Activated CD4-positive, alpha-beta T cell treated with anti-CD3 and anti-CD28 coated beads for 1 hour (primary cell): Measurements from ENCODE around the gene FUCA1.
"Not testable (repeated sequence)": the region's sequence is repeated elsewhere in the genome, so short reads cannot be mapped to it uniquely, and the experiment has no call there.

Source experiments
- DNase-seq: peaks from one replicate; pipeline ENCODE4 v3.0.0-alpha.2; 2020

FUCA1 gene

DNA sequence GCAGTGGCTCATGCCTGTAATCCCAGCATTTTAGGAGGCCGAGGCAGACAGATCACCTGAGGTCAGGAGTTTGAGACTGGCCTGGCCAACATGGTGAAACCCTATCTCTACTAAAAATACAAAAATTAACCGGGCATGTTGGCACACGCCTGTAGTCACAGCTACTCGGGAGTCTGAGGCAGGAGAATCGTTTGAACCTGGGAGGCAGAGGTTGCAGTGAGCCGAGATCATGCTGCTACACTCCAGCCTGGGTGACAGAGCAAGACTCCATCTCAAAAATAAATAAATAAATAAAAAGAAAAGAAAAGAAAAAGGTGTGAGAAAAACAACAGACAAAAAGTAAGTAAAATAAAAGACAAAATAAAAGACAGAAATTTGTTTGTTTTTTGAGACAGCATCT, 33.9 kb downstream of the FUCA1 start:
- DNase-seq, result not testable (repeated sequence)

DNA sequence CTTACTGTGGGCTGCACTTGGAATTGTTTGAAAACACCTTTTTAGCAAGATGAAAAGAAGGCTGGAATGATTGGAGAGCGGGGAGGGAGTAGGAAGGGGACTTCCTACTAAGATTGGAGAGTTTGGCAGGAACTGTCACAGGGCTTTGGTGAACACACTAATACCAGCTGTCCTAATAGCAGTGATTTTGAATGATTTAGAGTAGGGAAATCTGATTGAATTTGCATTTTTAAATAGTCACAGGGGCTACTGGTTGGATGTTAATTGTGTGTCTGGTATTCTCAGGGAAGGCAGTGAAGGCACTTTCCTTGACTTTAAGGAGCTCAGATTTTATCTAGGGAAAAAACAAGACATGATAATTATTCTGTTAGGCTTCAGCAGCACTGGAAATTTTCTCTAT, 40.4 kb downstream of the FUCA1 start:
- DNase-seq, result no peak

DNA sequence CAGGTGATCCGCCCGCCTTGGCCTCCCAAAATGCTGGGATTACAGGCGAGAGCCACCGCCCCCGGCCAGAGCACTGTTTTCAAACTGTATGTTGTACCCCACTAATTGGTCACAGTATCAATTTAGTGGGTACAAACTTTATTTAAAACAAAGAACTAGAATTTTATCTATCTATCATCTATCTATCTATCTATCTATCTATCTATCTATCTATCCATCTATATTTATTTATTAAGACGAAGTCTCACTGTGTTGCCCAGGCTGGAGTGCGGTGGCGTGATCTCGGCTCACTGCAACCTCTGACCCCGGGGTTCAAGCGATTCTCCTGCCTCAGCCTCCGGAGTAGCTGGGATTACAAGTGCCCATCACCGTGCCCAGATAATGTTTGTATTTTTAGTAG, 41.5 kb downstream of the FUCA1 start:
- not testable (repeated sequence) for DNase-seq

GRCh38 chr1:23825762-23826522, 42.1 kb downstream of the FUCA1 start:
- no peak for DNase-seq

DNA sequence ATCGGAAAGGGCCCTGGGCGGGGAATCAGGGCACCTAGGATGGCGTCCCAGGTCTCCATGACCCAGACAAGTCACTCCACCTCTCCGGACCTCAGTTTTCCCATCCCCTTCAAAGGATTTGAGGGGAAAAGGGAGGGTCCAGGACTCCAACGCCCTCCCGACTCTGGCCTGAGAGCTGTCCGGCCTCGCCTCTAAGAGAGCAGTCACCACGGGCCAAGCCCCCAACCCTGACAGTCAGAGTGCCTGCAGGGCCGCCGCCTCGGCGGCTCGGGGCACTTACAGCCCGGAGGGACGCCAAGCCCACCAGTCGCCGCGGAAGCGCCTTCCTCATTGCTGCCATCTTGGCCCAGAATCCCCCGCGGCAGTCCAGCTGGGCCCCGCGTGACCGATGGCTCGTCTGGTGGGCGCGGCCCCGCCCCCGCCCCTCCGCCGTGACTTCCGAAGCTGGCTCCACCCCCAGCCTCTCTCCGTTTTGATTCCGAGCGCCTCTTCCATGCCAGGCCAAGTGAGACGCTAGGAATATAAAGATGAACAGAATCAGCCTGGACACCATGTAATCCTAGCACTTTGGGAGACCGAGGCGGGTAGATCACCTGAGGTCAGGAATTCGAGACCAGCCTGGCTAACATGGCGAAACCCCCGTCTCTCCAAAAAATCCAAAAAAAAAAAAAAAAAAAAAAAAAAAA, 42.9 kb downstream of the FUCA1 start, which contains the start of gene HMGCL:
Gene HMGCL, minus strand, starts transcription at position 354 of the 686 bp plus-strand sequence. Its CDS starts 14 bp downstream, at position 340.
- peak; percentile 82 for DNase-seq

GRCh38 chr1:23824711-23825075, 43.4 kb downstream of the FUCA1 start:
- no peak for DNase-seq

DNA sequence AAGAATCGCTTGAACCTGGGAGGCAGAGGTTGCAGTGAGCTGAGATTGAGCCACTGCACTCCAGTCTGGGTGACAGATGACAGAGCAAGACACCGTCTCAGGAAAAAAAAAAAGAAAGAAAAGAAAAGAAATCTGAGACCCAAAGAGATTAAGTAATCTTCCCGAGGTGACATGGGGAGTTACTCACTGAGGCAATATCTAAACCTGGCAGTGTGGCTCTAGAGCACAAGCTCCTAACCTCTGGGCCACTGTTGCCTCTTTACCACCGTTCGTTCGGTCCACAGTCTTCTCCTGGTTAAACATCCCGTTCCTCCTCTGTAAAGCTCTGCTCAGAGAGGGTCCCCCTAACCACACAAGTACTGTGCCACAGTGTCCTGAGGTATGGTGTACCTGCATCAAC, 44.3 kb downstream of the FUCA1 start:
- DNase-seq, result no peak

- no peak for DNase-seq
Observed at GRCh38 chr1:23817633-23818032, 50.5 kb downstream of the FUCA1 start.

DNA sequence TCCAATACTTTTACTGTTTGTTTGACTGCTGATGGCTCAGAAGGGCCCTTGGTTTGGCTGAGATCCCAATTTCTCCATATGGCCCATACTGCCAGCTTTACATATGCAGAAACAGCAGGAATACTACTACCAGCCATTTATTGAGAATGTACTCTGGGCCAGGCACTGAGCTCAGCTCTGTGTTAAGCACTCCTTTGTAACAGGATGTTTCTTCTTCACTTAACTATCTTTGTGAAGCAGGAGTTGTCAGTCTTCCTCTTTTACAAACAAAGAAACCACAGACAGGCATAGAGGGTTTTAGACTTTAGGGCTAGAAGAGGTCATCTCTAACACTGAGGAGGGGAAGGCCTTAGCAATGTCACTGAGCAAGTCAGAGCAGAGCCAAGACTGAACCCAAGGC, 51.2 kb downstream of the FUCA1 start:
- DNase-seq, result no peak

GRCh38 chr1:23816361-23816760, 51.7 kb downstream of the FUCA1 start:
- DNase-seq, result no peak

GRCh38 chr1:23814016-23814415, 54.1 kb downstream of the FUCA1 start:
- DNase-seq, result no peak

DNA sequence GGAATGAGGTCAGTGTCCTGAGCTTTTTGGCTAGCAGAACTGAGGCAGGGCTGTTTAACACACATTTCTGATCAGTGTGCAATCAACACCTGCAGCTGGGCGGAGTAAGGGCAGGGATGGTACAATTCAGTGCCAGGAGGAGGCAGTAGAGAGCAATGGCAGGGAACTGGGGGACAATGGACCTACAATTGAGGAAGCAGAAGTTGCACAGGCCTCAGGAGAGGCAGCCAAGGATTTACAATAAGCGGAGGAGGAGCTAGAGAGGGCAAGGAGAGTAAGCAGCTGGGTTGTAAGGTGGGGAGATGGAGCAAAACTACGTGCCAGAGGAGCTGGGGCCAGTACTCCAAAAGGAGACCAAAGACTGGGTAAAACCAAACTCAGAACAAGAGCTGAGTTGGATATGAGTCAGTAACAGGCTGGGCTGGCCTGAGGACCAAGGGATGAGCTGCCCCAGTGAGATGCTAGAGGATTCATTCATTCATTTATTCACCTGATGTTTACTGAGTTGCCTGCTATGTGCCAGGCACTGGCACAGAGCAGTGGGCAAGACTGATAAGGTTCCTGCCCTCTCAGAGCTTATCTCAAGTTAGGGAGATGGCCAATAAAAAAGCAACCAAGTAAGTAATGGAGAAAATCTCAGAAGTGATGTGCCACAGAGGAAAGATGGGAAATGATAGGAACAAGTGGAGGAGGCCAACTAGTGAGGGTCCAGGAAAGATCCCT, 57.1 kb downstream of the FUCA1 start:
- no peak for DNase-seq

- peak; percentile 70 for DNase-seq
Observed at GRCh38 chr1:23809751-23810171, 58.3 kb downstream of the FUCA1 start.

GRCh38 chr1:23807453-23807852, 60.6 kb downstream of the FUCA1 start:
- DNase-seq, result no peak

GRCh38 chr1:23806280-23806679, 61.8 kb downstream of the FUCA1 start:
- no peak for DNase-seq

- no peak for DNase-seq
Observed at GRCh38 chr1:23805025-23805424, 63.1 kb downstream of the FUCA1 start.

DNA sequence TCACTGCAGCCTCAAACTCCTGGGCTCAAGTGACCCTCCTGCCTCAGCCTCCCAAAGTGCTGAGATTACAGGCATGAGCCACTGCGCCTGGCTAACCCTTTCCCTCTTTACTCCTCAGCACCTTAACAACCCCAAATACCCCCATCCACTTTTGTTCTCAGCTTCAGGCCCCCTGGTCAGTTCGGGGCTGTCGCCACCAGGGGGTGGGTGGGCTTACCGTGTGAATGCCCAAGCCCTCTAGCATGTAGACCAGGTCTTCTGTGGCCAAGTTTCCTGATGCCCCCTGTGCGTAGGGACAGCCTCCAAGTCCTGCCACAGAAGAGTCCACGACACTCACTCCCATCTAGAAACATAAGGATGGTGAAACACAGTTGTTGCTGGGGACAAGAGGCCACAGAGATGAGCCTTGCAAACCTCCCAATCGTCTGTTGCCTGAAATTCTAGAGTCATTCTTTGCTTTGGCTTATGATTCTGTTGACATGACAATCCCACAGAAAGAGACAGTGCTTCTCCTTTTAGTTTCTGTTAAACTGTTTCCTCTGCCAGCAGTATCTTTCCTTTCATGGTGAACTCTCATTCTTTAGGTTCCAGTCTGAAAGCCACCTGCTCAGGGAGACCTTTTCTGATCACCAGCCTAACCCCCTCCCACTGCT, 63.8 kb downstream of the FUCA1 start:
- DNase-seq, result no peak

DNA sequence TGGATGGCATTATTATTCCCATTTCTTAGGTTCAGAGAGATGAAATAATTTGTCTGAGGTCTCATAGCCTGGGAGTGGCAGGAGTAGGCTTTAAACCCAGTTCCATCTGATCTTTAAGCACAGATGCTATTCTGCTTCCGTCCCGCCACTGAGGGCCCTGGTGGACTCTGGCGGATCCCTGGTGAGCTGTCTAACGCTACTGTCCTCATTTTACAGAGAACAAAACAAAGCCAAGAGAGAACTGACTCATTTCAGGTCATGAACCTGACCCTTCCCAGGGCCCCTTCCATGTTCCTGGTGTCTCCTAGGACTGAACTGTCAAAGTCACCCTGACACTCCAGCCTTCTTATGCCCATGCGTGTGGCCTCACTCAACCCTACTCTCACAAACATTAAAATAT, 64.4 kb downstream of the FUCA1 start:
- DNase-seq, result no peak

DNA sequence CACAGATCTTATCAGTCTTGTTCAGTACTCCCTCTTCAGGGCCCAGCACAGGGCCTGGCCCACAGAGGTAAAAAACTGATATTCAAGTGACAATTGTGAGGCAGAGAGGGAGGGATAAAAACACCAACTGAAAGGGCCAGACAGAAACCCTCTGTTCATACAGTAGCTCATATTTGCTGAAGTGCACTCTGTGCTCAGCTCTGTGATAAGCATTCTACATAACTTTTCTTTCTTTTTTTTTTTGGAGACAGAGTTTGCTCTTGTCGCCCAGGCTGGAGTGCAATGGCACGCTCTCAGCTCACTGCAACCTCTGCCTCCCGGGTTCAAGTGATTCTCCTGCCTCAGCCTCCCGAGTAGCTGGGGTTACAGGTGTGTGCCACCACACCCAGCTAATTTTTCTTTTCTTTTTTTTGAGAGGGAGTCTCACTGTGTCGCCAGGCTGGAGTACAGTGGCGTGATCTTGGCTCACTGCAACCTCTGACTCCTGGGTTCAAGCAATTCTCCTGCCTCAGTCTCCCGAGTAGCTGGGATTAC, 65.2 kb downstream of the FUCA1 start:
- not testable (repeated sequence) for DNase-seq

DNA sequence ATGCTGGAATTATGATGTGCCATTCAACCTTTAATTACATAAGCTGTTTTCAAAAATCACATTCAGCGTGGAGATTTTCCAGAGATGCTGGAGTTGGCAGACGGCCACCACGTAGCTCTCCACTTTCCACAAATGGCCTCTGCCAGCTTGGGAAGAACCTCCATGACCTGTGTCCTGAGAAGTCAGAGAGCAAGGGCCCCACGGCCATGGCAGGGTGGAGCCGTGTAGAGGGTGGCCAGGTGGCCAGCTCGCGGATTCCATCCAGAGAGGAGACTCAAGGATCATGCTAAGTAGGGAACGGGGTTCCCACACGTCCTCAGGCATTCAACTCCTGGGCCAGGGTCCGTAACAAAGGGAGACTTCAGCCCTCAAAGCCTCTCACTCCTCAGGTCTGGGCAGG, 66.2 kb downstream of the FUCA1 start:
- no peak for DNase-seq

DNA sequence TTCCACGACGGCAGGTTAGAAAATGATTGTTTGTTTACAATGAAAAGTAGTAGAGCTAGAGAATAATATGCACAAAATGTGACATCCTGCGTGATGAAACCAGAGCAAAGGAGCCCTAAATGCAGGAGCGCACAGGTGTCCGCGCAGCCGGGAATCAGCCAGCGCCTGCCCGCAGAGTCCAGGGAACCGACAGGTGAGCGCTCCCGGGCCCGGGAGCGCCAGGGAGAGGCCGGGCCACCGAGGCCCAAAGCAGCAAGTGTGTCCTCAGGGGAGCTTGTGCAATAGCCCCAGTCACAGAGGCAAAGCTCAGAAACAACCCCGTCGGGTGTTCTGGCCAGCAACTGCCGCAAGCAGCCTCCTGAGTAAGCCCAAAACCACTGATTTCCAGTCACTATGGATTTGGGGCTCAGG, 66.7 kb downstream of the FUCA1 start:
- DNase-seq, result no peak

GRCh38 chr1:23800400-23801337, 67.4 kb downstream of the FUCA1 start, which contains the start of gene GALE:
GALE (minus strand) TSS chr1:23800754; CDS start chr1:23799007, 1,747 bp downstream.
- DNase-seq, result peak; percentile 94
